Adipose tissue (tissue), 3 donors: ENCODE results near the gene PKDCC. TPM values are rescaled to one million over a fixed set of nuclear protein-coding genes. Genes with fewer than 3 reads are reported as not detected.
"Not testable (repeated sequence)": the region's sequence is repeated elsewhere in the genome, so short reads cannot be mapped to it uniquely, and the experiment has no call there.

Experiments used
- H3K27ac ChIP-seq: one replicate; pipeline ENCODE4 v1.5.1; 2013; ENCODE audit warnings: low read depth, low read length
- WGBS, 3 donors: extraction: QIAGEN DNeasy Blood & Tissue Kit; methylation state at CpG; one replicate each; pipeline ENCODE4 v1.1.7; 2013; 5-methylcytosine and 5-hydroxymethylcytosine counted together
- polyA plus RNA-seq, 3 donors: library from polyadenylated mRNA; stranded (reverse); fragments of 200-250 nt; gene quantifications; one replicate each; pipeline ENCODE4 v1.2.3, GENCODE V29; 2013
- donor health status: healthy with polysubstance abuse.
- donor health status: Bipolar disorder and iron deficiency.
- donor health status: healthy.

The PKDCC gene
- polyA plus RNA-seq, 3 donors = 46.7 to 218 (median 132) TPM

GRCh38 chr2:42074661-42075060, 26.8 kb downstream of the PKDCC start:
- H3K27ac ChIP-seq = no peak overlapping the region
- WGBS, 3 donors = 79 to 94% (median 83%) methylated on average over 2 of the region's 2 CpGs

DNA sequence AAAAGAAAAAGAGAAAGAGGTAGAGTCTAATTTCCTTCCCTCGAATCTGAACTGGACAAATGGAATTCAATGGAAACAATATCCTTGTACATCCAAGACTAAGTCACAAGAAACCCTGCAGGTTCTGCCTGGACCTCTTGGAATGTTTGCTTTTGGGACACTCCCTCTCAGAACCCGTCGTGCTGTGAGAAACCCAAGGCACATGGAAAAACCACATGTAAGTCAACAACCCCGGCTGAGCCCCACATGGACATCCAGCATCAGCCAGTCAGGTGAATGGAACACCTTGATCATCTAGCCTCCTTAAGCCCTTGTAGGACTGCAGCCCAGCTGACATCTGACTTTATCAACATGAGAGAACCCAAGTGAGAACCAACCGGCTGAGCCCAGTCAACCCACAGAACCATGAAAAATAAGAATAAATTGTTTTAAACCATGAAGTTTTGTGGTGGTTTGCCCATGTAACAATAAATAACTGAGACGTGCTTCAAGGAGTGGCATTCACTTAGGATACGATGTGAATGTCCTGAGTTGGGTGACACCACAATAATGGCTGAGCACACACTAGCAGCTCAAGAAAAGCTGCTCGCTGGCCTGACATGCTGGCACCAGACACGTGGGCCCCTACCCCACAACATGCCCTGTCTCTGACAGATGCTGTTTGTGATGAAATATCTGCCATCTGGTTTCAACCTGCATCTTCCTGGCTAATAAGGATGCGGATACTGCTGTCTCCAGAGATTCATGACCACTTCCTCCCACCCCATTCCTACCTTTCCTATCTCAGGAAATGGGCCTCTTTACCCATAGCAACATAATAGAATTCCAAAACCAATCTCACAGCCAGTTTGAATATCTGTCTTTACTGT, 28.8 kb downstream of the PKDCC start:
- no peak overlapping the region for H3K27ac ChIP-seq
- WGBS, 3 donors = 73 to 85% (median 79%) methylated on average over 10 of the region's 10 CpGs

DNA sequence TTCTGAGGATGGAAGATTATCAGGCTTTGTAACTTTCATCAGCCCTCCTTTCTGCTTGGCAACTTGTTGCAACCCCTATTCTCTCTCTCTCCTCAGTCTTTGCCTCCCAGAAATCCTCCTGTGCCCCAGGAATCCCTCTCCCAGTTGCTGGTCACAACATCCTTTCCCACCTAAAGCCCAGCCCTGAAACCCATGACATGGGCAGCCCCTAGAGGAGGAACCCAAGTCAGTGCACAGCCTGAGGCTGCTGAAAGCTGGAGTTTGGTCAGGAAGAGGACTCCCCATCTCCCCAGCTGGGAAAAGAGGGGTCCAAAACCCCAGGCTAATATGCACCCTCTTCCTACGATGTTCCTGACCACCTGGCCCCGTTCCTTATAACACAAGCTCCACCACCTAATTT, 29.5 kb downstream of the PKDCC start:
- H3K27ac ChIP-seq = no peak overlapping the region
- WGBS, 3 donors = 77 to 96% (median 90%) methylated on average over 2 of the region's 2 CpGs

- WGBS, 3 donors = 79 to 85% (median 85%) methylated on average over 3 of the region's 3 CpGs
- H3K27ac ChIP-seq = no peak overlapping the region
Observed at GRCh38 chr2:42079737-42080287, 32.0 kb downstream of the PKDCC start.

GRCh38 chr2:42081151-42081550, 33.3 kb downstream of the PKDCC start:
- not testable (repeated sequence) for H3K27ac ChIP-seq
- 96 to 97% (median 97%) methylated on average over 4 of the region's 4 CpGs for WGBS, 3 donors

DNA sequence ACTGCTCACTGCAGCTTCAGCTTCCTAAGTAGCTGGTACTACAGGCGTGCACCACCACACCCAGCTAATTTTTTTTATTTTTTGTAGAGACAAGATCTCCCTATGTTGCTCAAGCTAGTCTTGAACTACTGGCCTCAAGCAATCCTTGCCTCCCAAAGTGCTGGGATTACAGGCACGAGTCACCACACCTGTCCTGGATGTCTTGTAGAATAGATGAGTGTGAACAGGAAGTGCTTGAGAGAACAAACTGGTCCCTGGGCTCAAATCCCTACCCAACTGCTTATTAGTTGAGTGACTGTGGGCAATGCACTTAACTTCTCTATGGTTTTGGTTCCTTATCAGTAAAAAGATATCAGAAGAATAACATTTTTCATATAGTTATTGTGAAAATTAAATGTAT, 34.2 kb downstream of the PKDCC start:
- H3K27ac ChIP-seq = no peak overlapping the region
- WGBS, 3 donors = 90 to 96% (median 94%) methylated on average over 2 of the region's 2 CpGs

DNA sequence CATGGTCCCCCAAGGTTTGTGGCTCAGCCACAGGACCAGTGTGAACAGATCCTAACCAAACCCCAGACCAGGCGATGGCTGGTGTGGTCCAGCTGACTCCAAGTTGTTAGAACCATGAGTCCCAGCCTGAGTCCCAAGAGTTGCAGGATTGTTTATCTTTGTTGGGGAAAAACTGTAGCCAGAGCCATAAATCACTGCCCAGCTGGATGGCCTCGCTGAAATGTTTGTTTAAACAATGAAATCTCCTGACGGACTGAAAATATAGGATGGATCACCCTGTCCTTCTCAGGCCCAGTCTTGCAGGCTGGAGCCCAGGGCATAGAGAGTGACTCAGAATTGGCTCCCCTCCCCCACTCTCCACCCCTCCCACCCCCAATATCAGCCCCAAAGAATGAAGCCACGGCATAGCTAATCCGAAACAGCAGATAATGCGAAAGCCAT, 36.4 kb downstream of the PKDCC start:
- no peak overlapping the region for H3K27ac ChIP-seq
- WGBS, 3 donors = 36 to 79% (median 66%) methylated on average over 6 of the region's 6 CpGs

- H3K27ac ChIP-seq = not testable (repeated sequence)
- 80 to 86% (median 85%) methylated on average over 4 of the region's 4 CpGs for WGBS, 3 donors
Observed at GRCh38 chr2:42085070-42085469, 37.2 kb downstream of the PKDCC start.

- WGBS, 3 donors = 58 to 73% (median 71%) methylated on average over 8 of the region's 8 CpGs
- H3K27ac ChIP-seq = no peak overlapping the region
Observed at GRCh38 chr2:42085706-42086487, 38.1 kb downstream of the PKDCC start.

DNA sequence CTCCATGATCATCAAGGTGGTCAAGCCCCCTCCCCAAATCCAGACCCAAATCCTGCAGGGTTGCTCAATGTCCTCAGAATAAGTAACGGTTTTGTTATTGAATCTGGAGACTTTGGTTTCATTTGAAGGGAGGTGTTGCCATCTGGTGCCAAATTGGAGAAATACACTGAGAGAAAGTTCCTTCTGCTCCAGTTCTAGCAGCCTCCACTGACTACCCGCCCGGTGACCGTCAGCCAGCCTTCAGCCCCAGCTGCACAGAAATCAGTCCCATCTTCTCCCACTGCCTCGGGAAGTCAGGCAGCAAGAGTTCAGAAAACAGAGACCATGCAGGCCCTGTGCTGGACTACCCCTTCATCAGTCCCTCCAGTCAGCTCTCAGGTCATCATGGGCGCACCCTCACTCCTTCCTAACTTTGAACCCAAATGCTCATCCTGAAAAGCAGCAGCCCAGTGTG, 38.7 kb downstream of the PKDCC start:
- 16 to 20% (median 19%) methylated on average over 6 of the region's 6 CpGs for whole genome bisulfite sequencing, 3 donors
- H3K27ac ChIP-seq = no peak overlapping the region

- WGBS, 3 donors = 93 to 98% (median 95%) methylated on average over 3 of the region's 3 CpGs
Observed at GRCh38 chr2:42087137-42087856, 39.5 kb downstream of the PKDCC start.

DNA sequence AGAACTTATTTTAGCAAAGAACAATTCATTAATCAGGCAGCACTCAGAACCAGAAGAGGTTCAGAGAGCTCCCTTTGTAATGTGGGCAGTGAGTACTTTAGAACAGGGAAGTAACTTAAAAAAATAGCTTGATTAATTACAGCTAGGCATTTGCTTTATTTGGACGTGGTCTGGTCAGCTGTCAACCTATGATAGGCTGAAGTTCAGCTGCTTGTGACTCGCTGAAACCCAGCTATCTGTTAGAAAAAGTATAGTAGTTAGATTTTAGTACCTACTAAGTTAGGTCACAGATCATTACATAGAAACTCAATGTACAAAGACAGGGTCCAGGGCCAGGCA, 40.0 kb downstream of the PKDCC start:
- no peak overlapping the region for H3K27ac ChIP-seq
- WGBS, 3 donors = 36 to 70% (median 68%) methylated on average over 2 of the region's 2 CpGs

More at GRCh38 chr2:42087137-42087856, 39.5 kb downstream of the PKDCC start:
- no peak overlapping the region for H3K27ac ChIP-seq

GRCh38 chr2:42089340-42089925, 41.6 kb downstream of the PKDCC start:
- 59 to 72% (median 69%) methylated on average over 16 of the region's 16 CpGs for WGBS, 3 donors
- H3K27ac ChIP-seq = no peak overlapping the region

DNA sequence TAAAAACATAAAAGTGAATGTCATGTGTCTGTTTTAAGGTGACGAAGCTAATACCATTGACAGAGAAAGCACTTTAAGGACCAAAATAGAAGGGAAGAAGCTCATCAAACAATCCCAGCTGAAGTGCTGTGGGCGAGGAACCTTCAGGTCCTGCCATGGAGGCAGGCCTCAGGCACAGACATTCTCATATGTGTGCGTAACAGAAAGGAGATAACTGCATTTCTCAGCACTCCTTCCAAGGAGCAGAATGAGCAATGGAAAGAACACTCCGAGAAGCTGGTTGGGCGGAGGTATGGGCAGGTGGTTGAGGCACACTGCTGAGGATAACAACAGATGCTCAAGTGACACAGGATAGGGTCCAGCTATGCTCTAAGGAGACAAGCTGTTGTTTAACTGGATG, 42.4 kb downstream of the PKDCC start:
- H3K27ac ChIP-seq = no peak overlapping the region
- 93 to 96% (median 95%) methylated on average over 5 of the region's 5 CpGs for WGBS, 3 donors

- 48 to 93% (median 88%) methylated on average over 3 of the region's 3 CpGs for WGBS, 3 donors
- H3K27ac ChIP-seq = no peak overlapping the region
Observed at GRCh38 chr2:42091671-42092070, 43.9 kb downstream of the PKDCC start.

- H3K27ac ChIP-seq = no peak overlapping the region
- WGBS, 3 donors = 26 to 49% (median 49%) methylated on average over 7 of the region's 7 CpGs
Observed at GRCh38 chr2:42092084-42092996, 44.5 kb downstream of the PKDCC start.

DNA sequence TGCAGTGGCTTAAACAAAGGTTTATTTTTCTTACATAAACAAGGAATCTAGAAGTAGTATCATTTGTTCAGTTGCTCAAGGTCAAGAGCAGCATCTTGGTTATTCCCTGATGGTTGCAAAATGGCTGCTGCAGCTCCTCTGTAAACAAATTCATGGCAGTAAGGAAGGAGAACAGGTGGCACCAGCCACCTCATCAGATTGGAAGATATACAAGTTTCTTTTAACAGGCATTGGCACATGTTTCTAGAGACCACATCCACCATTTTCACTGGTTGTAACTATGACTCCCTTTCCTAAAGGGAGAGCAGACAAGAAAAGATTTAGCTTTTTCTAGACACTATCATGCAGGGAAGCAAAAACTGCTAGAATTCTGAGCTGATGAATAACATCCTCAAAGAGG, 46.3 kb downstream of the PKDCC start:
- no peak overlapping the region for H3K27ac ChIP-seq
